GM12891 (cell line): ENCODE results near the gene DTHD1.

Source experiments
- DNase-seq: peaks from one replicate; pipeline ENCODE4 v3.0.0; 2011; ENCODE audit warnings: low spot score; ENCODE audit not compliant: insufficient read length
- FAIRE-seq: peaks from 2 replicates; lab custom pipeline; 2011; peaks lifted over from hg19 to GRCh38; lab: Jason Lieb, UNC
- PAX5 ChIP-seq: IDR thresholded peaks from 2 replicates; pipeline ENCODE4 v1.6.1; 2011; ENCODE audit warnings: low read length, moderate library complexity, mild to moderate bottlenecking; ENCODE audit not compliant: insufficient read depth, severe bottlenecking
- POLR2A ChIP-seq: IDR thresholded peaks from 2 replicates; pipeline ENCODE4 v1.6.1; 2011; ENCODE audit warnings: low read depth, low read length, control low read depth
- POLR2AphosphoS5 ChIP-seq: IDR thresholded peaks from 2 replicates; pipeline ENCODE4 v1.6.1; 2011; ENCODE audit warnings: low read depth, low read length, control low read depth
- POU2F2 ChIP-seq: IDR thresholded peaks from 2 replicates; pipeline ENCODE4 v1.6.1; 2011; ENCODE audit warnings: low read depth, mild to moderate bottlenecking, control low read depth, low read length, moderate library complexity
- SPI1 ChIP-seq: IDR thresholded peaks from 2 replicates; pipeline ENCODE4 v1.6.1; 2011; ENCODE audit warnings: low read depth, low read length, control low read depth
- TAF1 ChIP-seq: IDR thresholded peaks from 2 replicates; pipeline ENCODE4 v1.6.1; 2011; ENCODE audit warnings: low read depth, low read length, control low read depth

The DTHD1 gene

DNA sequence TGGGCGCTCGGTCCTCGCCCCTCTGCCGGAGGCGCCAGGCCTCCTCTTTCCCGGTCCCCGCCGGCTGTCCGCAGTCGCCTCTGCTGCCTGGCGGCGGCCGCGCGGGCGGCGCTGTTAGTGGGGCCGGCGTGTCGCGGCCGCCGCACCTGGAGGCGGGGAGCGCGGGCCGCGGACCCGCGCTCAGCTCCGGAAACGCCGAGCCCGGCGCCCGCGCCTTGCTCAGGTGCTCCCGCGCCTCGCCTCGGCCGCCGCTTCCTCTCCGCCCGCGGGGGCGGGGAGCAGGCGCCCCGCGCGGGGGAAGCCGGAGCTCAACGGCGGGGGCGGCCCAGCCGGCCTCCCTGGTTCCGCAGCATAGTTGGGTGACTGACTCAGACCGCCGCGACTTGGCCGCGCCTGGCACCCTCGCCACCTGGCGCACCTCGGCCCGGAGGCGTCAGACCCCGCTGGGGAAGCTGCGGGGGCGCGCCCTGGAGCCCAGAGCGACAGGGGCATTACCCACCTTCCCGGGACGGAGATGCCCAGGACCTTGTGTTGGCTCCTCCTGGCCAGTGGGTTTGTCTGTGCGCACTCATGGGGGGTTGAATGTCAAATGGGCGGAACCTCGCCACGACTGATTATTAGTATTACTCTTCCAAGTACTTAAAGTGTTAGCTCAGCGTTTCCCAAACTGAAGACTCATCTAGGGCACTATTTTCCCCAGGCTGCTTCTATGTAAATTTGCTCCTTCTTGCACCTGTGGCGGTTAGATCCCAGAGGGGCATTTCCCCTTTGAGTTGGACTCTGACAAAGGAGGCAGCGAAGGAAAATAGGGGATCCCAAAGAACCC is 36.9 kb upstream of the DTHD1 start, which contains the start of gene ARAP2:
TSS of gene ARAP2 (minus strand) at position 258 of the 826 bp plus-strand sequence. CDS start 15,028 bp downstream, outside the sequence.
- FAIRE-seq (peak; percentile 97), DNase-seq (peak; percentile 53)
- TF ChIP-seq POU2F2 (no peak), POLR2A (0 out of 2 replicates have a peak, but pooled peaks have one; percentile 52), PAX5 (peak; percentile 76), SPI1 (peak; percentile 44), TAF1 (peak; percentile 55; the same call in 1 of the 2 replicates), POLR2AphosphoS5 (peak; percentile 46; the same call in 1 of the 2 replicates)

GRCh38 chr4:36249610-36250009 is 31.8 kb upstream of the DTHD1 start:
- TF ChIP-seq PAX5, result no peak
- no peak for TF ChIP-seq TAF1
- TF ChIP-seq POLR2AphosphoS5, result no peak
- no peak for TF ChIP-seq POLR2A
- no peak for TF ChIP-seq POU2F2
- TF ChIP-seq SPI1, result no peak
- no peak for FAIRE-seq

GRCh38 chr4:36251983-36252382 is 29.4 kb upstream of the DTHD1 start:
- DNase-seq (no peak), FAIRE-seq (no peak)
- TF ChIP-seq POLR2A (no peak), POLR2AphosphoS5 (no peak), PAX5 (no peak), TAF1 (no peak), POU2F2 (no peak), SPI1 (no peak)

More at GRCh38 chr4:36249610-36250009, 31.8 kb upstream of the DTHD1 start:
- no peak for DNase-seq

DNA sequence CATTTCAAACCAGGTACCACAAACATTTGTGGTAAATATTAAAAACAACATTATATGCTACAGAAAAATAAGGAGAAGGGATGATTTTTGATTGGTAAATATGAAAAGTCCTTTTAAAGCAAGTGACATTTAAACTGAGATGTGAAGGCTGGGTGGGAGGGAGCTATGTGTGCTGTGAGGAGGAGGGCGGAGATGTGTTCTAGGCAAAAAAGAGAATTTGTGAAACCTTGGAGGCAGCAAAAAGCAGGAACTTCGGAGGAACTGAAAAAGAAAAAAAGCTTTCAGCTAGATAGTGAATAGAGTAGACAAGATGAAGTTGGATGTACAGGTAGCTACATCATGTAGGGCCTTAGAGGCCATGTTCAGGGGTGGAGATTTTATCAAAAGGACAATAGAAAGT is 27.0 kb upstream of the DTHD1 start:
- TF ChIP-seq SPI1 (no peak), POLR2AphosphoS5 (no peak), POU2F2 (no peak), TAF1 (no peak)
- no peak for DNase-seq

DNA sequence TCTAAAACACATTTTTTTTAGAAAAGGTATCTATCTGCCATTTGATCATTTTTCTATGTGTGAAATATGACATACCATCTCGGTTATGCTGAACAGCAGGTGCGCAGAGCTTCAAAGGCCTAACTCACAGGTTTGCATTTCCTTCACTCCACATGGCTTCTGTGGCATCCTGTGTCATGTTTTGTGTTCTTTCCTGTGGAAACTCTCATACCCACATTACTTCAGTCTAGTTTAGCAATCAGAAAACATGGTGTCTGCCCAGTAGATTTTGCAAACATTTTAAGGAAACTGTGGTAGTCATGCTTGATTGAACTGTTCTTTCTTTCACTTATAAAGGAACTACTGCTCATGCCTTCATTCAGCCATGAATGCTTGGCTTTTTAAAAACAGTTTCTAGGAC is 25.8 kb upstream of the DTHD1 start:
- TF ChIP-seq TAF1 (no peak; the same call in 1 of the 2 replicates), PAX5 (peak; percentile 77), POLR2A (0 out of 2 replicates have a peak, but pooled peaks have one; percentile 32), POLR2AphosphoS5 (peak; percentile 55; the same call in 1 of the 2 replicates), POU2F2 (0 out of 2 replicates have a peak, but pooled peaks have one; percentile 45), SPI1 (no peak)
- peak; percentile 94 for FAIRE-seq
- DNase-seq, result no peak

More for the DNA sequence above, 27.0 kb upstream of the DTHD1 start:
- FAIRE-seq, result no peak

DNA sequence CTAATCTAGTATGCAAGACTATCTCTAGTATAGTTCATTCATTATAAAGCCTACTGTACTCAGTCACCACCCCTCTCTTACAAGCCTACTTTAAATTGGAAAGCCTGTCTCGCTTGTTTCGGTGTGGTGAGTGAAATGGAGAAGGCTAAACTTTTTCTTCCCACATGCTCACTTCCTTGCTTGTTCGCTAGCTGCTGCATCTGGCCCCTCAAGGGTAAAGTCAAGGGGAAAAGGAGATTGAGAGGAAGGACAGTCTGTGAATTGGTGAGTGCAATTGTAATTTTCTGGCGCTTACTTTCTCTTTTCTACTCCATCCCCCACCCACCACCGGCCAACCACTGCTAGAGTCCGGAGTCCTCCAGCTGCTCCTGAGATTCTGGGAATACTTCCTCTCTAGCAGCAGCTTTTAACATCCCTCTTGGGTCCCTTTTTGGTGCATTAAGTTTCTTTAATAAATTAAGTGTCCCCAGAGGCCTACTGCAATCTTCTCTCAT is 25.0 kb upstream of the DTHD1 start:
- FAIRE-seq (peak; percentile 96), DNase-seq (no peak)
- peak; percentile 62; the same call in 1 of the 2 replicates for TF ChIP-seq POLR2AphosphoS5
- peak; percentile 58; the same call in 1 of the 2 replicates for TF ChIP-seq POLR2A
- peak; percentile 88 for TF ChIP-seq SPI1
- no peak for TF ChIP-seq POU2F2
- 0 out of 2 replicates have a peak, but pooled peaks have one; percentile 34 for TF ChIP-seq TAF1

GRCh38 chr4:36260731-36261130 is 20.7 kb upstream of the DTHD1 start:
- DNase-seq, result no peak
- FAIRE-seq, result no peak
- TF ChIP-seq POLR2AphosphoS5 (no peak), POLR2A (no peak), POU2F2 (no peak), SPI1 (no peak), TAF1 (no peak), PAX5 (no peak)

- DNase-seq, result no peak
- FAIRE-seq, result no peak
Observed at GRCh38 chr4:36264207-36264826, 17.1 kb upstream of the DTHD1 start.

GRCh38 chr4:36267486-36268268 is 13.7 kb upstream of the DTHD1 start:
- DNase-seq (no peak), FAIRE-seq (no peak)
- TF ChIP-seq POLR2A, result no peak
- TF ChIP-seq TAF1, result no peak
- no peak for TF ChIP-seq PAX5
- TF ChIP-seq POU2F2, result no peak
- no peak for TF ChIP-seq POLR2AphosphoS5
- TF ChIP-seq SPI1, result no peak

More at GRCh38 chr4:36264207-36264826, 17.1 kb upstream of the DTHD1 start:
- TF ChIP-seq SPI1, result no peak
- TF ChIP-seq POLR2A, result no peak
- TF ChIP-seq TAF1, result no peak
- TF ChIP-seq PAX5, result no peak
- TF ChIP-seq POU2F2, result no peak
- no peak for TF ChIP-seq POLR2AphosphoS5
